Stimulated activated CD4-positive, alpha-beta T cell treated with anti-CD3 and anti-CD28 coated beads, TNF-alpha, amount 100 ng/mL, for 4 hours (primary cell): ENCODE results near the gene PGBD5.
"Not testable (repeated sequence)": the region's sequence is repeated elsewhere in the genome, so short reads cannot be mapped to it uniquely, and the experiment has no call there.

ENCODE experiments used
- DNase-seq, 3 experiments: peaks; one replicate each; pipeline ENCODE4 v3.0.0-alpha.2; 2020; ENCODE audit warnings: low read depth in 3 of 3

The PGBD5 gene

DNA sequence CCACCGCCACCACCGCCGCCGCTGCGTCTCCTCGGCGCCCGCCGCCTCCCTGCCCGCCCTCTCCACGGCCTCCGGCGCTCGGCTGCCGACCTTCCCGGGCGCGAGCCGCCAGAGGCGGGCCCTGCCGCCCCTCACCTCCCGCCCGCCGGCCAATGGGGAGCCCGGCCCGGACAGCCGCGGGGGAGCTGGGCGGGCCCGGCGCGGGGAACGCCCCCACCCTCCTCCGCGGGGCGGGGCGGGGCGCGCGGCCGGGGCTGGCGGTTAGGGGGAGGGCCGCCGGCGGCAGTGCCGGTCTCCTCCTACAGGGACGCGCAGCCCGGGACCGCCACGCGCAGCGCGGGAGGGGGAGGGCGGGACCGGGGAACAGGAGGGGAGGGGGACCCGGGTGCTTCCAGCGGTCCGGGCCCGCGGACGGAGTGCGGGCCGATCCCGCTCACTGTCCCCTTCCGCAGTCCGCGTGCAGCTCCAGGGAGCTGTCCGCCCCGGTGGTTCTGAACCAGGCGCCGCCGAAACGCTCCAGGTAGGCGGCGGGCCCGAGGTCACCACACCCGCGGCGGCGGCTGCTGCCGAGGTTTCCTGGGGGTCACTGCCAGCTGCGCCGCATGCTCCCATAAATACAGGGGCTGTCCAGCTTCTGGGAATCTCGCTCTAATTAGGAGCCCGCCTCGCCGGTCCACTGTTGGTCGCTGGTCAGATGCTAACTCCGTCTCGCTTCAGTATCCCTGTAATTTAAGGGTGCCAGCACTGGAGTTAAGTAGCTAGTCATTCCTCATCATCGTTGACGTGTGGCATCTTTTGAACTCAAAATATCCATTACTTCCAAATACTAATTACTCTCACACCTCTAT is at the start of gene PGBD5:
Gene PGBD5 (minus strand): TSS at position 87 of the 848 bp plus-strand sequence. CDS start 404 bp downstream, outside the sequence.
- peak in 2 of 3 experiments; percentile 18 to 36 for DNase-seq

DNA sequence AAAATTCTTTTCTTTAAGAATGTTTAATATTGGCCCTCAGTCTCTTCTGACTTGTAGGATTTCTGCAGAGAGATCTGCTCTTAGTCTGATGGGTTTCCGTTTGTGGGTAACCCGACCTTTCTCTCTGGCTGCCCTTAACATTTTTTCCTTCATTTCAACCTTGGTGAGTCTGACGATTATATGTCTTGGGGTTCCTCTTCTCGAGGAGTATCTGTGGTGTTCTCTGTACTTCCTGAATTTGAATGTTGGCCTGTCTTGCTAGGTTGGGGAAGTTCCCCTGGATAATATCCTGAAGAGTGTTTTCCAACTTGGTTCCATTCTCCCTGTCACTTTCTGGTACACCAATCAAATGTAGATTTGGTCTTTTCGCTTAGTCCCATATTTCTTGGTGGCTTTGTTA is 48.8 kb upstream of the PGBD5 start:
- DNase-seq, result not testable (repeated sequence)

DNA sequence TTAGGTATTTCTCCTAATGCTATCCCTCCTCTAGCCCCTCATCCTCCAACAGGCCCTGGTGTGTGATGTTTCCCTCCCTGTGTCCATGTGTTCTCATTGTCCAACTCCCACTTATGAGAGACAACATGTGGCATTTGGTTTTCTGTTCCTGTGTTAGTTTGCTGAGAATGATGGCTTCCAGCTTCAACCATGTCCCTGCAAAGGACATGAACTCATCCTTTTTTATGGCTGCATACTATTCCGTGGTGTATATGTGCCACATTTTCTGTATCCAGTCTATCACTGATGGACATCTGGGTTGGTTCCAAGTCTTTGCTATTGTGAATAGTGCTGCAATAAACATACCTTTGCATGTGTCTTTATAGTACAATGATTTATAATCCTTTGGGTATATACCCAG is 44.6 kb upstream of the PGBD5 start:
- DNase-seq, result not testable (repeated sequence)

DNA sequence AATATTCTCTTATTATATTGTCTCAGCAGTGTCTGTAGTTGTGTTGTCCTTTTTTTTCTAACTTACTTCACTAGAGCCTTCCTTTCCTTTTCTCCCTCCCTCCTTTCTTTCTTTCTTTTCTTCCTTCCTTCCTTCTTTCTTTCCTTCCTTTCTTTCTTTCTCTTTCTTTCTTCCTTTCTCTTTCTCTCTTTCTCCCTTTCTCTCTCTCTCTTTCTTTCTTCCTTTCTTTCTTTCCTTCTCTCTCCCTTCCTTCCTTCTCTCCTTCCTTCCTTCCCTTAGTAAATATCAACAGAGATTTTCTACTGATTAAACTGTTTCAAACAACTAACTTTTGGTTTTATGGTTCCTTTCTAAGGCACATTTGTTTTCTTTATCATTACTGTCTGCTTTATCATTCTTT is 43.1 kb upstream of the PGBD5 start:
- DNase-seq, result no peak

GRCh38 chr1:230465691-230466090 is 39.6 kb upstream of the PGBD5 start:
- DNase-seq, result no peak

DNA sequence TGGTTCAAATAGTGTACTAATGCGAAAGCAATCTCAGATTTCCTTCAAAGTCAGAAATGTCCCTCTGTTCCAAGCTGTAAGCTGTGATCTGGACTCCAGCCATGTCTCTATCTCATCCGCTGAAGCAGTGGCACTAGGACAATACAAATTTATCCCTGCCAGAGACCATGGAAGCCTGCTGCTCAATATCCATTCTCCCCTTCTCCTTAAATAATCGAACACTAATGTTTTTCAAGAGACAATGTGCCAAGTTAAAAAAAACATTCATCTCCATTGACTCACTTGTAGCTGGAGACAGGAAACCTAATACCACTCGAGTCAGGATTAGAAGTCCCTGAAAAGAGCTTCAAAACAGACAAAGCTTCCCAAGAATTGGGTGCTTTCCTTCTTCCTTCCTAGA is 38.5 kb upstream of the PGBD5 start:
- no peak for DNase-seq

GRCh38 chr1:230463760-230464159 is 37.6 kb upstream of the PGBD5 start:
- no peak for DNase-seq

DNA sequence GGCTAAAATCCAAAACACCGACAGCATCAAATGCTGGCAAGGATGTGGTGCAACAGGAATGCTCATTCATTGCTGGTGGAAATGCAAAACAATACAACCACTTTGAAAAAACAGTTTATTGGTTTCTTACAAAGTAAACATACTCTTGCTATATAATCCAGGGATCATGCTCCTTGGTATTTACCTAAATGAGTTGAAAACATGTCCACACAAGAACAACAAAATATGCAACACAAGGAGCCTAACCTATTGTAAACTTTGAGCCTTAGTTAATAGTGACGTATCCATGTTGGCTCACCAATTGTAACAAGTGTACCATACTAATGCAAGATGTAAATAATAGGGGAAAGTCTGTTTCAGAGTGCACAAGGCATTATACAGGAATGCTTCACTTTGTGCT is 37.2 kb upstream of the PGBD5 start:
- DNase-seq, result no peak

- no peak for DNase-seq
These were observed 33.3 kb upstream of the PGBD5 start for GRCh38 chr1:230459465-230459864.

DNA sequence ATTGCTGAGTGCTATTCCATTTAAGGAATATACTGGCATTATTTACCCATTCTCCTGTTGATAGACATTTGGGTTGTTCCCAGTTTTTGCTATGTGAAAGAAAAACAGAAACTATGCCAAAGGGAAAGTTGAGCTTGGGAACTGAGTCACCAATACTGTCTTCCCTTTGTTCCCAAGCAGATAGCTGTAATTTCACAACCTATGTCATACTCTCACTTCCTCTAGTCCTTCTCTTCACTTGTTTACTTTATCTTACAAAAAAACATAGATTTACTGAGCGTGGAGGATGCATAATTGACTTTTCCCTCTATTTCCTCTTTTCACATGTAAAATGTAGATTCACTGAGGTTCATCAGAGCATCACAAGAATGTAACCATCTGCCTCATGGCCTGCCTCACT is 32.4 kb upstream of the PGBD5 start:
- no peak for DNase-seq

GRCh38 chr1:230456478-230456877 is 30.3 kb upstream of the PGBD5 start:
- DNase-seq, result no peak

DNA sequence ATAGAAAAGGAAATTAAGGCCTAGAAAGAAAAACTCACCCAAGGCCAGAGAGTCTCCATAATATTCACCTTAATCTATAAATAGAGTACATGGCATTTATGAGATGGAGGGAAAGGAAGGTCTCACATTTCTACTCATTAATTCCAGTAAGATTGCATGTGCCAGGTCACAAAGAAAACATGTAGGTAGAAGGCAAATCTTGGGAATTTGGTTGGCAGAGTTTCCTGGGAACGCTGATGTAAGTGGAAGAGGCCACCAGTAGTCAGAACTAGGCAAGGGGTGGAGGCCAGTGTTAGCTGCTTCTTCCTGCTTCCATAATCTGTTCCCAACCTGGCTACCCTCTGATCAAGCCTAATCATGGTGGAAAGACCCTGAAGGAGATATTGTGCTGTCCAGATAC is 29.2 kb upstream of the PGBD5 start:
- no peak for DNase-seq

GRCh38 chr1:230453377-230453776 is 27.2 kb upstream of the PGBD5 start:
- DNase-seq, result no peak

GRCh38 chr1:230441183-230442029 is 15.3 kb upstream of the PGBD5 start:
- DNase-seq, result no peak

GRCh38 chr1:230435108-230435507 is 9.0 kb upstream of the PGBD5 start:
- no peak for DNase-seq

GRCh38 chr1:230431527-230431926 is 5.4 kb upstream of the PGBD5 start:
- DNase-seq, result no peak

DNA sequence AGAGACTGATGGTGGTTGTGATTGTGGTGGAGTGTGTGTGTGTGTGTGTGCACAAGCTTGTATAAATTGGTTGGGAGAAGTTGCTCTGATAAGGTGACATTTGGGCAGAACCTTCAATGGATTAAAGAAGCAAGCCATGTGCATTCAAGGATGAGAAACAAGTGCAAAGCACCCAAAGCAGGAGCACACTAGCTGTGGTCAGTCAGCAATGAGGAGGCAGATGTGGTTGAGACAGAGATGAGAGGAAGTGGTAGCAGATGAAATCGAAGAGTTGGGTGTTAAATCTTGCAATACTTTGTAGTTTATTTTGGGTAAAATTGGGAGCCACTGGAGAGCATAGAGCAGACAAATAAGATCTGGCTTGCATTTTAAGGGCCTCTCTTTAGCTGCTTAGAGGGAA is 4.4 kb upstream of the PGBD5 start:
- DNase-seq, result no peak

DNA sequence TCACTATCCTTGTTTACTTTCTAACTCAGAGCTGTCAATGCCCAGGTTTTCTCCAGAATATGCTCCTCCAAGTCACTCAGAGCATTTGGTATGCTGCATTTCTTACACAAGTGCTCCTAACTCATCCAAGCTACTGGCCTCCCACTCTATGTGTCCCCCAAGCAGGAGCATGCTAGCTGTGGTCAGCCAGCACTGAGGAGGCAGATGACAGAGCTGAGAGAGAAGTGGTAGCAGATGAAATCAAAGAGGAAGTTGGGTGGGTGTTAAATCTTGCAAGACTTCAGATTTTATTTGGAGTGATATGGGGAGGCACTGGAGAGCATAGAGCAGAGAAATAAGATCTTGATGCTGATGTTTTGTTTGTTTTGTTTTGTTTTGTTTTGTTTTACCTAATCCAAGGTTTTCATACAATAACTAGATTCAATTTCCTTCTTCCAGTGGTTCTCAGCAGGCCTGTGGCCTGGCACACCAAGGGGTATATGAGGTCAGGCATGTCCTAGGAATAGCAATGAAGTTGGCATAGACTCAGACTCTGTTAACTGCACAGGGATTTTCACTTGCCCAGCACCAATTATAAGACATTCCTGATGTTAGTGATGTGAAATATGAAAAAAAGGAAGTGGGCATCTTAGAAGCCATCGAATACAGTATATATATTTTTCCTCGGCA is 3.1 kb upstream of the PGBD5 start:
- DNase-seq, result no peak

DNA sequence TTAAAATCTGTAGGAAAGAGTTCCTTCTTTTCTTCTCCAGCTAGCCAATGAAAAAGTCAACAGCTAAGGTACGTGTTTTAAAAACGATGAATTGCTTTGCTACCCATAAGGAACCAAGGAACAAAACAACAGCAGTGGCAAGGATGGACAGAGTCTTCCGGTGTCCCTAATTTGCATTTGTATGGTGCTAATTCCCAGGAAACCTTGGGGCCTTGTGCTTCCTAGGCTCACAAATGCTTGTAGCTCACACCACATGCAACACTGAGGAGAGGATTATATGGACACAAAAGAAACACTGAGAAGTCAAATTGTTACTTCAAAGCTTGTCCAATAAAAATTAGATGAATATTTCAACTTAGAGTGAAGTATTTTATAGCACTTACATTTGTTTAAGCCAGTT is 1.8 kb upstream of the PGBD5 start:
- DNase-seq, result no peak

GRCh38 chr1:230427094-230427876 is 1.2 kb upstream of the PGBD5 start:
- DNase-seq, result no peak

DNA sequence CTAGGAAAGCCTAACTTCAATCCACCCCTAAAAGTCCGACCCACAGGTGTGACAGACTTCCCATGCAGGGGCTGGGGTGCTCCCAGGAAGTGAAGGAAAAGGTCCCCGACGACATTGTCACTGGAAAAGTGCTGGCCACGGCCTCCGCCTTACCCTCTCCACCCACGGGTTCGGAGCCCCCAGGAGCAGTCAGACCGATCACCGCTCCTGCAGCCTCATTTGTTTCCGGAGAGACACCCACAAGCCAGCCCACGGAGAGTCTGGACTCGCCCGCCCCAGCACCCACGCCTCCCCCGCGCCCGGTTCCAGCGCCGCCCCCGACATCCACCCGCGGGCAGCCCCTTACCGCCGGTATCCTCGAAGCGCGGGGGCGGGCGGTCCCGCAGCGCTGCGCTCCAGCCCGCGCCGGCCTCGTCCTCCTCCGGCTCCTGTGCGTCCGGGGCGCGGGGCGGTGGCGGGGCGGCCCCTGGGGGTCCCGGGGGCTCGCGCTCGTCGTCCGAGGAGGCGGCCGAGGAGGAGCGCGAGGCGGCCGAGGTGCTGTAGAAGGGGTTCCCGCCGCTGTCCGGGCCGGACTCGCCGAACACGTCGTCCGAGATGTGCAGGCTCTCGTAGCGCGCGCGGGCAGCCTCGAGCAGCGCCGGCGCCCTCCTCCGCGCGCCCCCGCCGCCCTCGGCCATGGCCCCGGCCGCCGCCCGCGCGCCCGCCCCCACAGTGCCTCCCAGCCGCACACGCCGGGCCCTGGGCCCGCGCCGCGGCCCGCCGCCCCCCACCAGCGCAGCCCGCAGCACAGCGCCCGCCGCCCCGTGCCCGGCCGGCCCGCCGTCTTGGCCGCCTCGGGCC is 660 bp downstream of the PGBD5 start:
- no peak for DNase-seq
